SH-SY5Y (cell line): ENCODE measurements around the gene NEDD4L.

Experiments
- GATA2 ChIP-seq: IDR thresholded peaks from 2 replicates; pipeline ENCODE4 v1.6.1; 2011; ENCODE audit warnings: mild to moderate bottlenecking, low read depth, low read length
- GATA3 ChIP-seq: IDR thresholded peaks from 2 replicates; pipeline ENCODE4 v1.6.1; 2011; ENCODE audit warnings: low read depth, mild to moderate bottlenecking, low read length, moderate library complexity

GRCh38 chr18:58128381-58129374 is 84.7 kb downstream of the NEDD4L start:
- TF ChIP-seq GATA3 (no peak), GATA2 (no peak)
